NCI-H2107 treated with DMSO at 0.1 percent for 48 hours (cell line): Measurements from ENCODE around the gene HMOX1.
"Not testable (repeated sequence)": the region's sequence is repeated elsewhere in the genome, so short reads cannot be mapped to it uniquely, and the experiment has no call there.

Source experiments
- DNase-seq: peaks from one replicate; lab custom pipeline; 2025; ENCODE audit not compliant: unreplicated experiment; lab: John Stamatoyannopoulos, UW

The HMOX1 gene

GRCh38 chr22:35431483-35432227 is 50.8 kb downstream of the HMOX1 start:
- no peak for DNase-seq

DNA sequence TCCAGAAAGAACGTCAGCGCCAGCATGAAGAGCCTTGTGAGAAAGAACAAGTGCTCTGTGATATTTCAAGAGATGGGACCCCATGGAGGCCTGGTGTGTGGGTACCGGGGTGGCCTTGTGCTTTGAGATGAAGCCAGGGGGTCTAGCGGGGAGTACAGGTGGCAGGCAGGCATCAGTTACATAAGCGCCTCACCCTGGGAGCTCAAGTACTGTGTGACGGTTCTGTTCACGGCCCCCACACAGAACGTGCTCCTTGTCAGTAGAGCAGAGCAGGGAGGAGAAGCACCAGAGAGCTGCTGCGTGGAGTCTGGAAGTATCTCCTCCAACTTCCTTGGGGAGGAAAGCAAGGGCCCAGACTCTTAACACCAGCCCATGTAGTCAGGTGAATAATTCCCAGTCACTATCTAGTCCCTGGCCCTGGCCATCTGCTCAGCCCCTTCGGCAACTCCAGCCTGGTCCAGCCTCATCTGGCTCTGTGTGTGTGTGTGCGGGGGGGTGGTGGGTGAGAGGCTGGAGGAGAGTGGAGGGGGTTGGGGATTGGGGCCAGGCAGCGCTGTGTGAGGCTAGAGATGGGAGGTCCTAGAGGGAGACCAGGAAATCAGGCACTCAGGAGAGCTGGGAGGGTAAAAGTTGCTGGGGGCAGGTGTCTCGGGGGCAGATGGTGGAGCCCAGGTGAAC is 51.5 kb downstream of the HMOX1 start:
- no peak for DNase-seq

GRCh38 chr22:35434061-35434710 is 53.3 kb downstream of the HMOX1 start:
- DNase-seq, result no peak

DNA sequence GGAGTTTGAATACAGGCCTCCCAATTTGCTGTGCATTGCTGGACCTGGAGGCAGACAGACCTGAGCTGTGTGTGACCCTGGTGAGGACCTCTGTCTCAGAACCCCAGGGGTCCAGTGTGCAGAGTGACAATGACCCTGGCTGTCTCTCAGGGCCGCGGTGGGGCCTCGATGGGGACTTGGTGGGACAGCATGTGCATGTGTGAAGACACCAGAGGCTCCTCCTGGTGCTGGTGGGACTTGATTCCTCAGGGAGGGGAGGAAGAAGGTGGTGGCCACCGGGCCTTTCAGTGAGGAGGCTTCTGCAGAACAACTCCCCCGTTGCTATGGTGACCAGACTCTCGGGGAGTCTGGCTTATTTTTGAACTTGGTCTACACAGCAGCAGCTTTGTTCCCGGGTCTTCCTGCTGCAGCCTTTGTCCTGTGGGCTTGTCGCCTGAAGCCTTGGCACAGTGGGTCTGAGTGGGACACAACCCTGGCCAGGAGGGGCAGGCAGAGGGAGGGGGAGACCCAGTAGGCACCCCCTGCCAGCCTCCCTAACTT is 54.4 kb downstream of the HMOX1 start:
- DNase-seq, result no peak

GRCh38 chr22:35436421-35436820 is 55.5 kb downstream of the HMOX1 start:
- DNase-seq, result no peak

GRCh38 chr22:35437049-35437448 is 56.2 kb downstream of the HMOX1 start:
- DNase-seq, result no peak

GRCh38 chr22:35438673-35439364 is 57.9 kb downstream of the HMOX1 start:
- not testable (repeated sequence) for DNase-seq

- no peak for DNase-seq
Measured at GRCh38 chr22:35439365-35439717, 58.4 kb downstream of the HMOX1 start.

DNA sequence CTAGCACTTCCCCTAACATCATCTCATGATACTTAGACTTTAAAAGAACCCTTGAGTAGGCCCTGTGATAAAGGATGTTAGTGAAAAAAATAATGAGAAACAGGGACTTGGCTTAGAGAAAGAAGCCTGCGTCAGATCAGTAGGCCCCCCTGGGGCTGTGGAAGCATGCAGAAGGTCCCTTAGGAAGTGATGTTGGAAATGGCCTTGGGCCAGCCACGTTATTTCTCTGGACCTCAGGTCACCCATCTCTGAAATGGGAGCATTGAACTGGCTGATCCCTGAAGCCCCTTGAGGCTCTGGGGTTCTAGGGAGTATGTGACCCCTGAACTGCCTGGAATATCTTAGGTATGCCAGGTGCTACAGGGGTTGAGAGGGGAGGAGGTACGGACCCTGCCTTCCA is 59.2 kb downstream of the HMOX1 start:
- DNase-seq, result no peak

DNA sequence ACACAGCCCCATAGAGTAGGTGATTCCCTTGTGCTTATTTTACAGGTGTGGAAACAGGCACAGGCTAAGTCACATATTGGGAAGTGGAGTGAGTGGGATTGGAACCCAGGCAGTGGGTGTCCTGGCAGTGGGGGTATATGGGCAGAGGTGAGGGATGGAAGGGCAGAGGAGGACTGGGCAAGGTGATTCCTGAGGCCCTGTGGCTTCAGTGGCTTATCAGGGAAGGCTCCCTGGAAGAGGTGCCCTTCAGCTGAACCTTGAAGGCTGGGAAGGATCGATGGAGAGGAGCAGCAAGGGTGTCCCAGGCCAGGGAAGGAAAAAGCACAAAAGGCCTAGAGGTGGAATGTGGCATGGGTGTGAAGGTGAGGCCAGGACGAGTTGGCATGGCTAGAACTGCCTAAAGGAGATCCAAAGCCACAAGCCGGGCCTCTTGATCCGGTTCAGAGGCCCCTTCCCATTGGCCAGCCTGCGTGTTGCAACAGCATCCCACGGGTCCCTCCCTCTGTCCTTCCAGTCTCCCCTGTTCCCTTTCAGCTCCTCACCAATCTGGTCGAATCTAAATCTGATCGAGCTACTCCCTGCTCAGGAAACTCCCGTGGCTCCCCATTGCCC is 60.7 kb downstream of the HMOX1 start:
- no peak for DNase-seq

GRCh38 chr22:35442471-35442870 is 61.6 kb downstream of the HMOX1 start:
- DNase-seq, result no peak

DNA sequence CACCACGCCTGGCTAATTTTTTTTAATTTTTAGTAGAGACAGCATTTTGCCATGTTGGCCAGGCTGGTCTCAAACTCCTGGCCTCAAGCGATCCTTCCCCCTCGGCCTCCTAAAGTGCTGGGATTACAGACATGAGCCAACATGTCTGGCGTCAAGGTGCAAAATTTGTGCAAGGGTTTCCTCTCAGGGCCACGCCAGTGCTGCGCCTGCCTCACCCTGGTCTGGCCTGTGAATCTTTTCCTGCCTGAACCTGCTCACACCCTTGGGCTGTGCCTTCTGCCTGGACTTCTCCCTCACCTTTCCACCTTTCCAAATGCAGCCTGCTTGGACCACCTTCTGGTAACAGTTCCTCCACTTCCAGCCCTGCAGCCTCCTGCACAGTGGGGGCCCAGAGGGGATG is 62.4 kb downstream of the HMOX1 start:
- no peak for DNase-seq
